GM18508 (cell line): Measurements from ENCODE around the gene GBGT1.

ENCODE experiments used
- ATAC-seq: cut with Tn5 transposase; IDR thresholded peaks from one replicate; pipeline ENCODE4 v1.9.1; 2021; ENCODE audit warnings: moderate number of reproducible peaks; ENCODE audit not compliant: insufficient read depth, unreplicated experiment

Gene GBGT1

DNA sequence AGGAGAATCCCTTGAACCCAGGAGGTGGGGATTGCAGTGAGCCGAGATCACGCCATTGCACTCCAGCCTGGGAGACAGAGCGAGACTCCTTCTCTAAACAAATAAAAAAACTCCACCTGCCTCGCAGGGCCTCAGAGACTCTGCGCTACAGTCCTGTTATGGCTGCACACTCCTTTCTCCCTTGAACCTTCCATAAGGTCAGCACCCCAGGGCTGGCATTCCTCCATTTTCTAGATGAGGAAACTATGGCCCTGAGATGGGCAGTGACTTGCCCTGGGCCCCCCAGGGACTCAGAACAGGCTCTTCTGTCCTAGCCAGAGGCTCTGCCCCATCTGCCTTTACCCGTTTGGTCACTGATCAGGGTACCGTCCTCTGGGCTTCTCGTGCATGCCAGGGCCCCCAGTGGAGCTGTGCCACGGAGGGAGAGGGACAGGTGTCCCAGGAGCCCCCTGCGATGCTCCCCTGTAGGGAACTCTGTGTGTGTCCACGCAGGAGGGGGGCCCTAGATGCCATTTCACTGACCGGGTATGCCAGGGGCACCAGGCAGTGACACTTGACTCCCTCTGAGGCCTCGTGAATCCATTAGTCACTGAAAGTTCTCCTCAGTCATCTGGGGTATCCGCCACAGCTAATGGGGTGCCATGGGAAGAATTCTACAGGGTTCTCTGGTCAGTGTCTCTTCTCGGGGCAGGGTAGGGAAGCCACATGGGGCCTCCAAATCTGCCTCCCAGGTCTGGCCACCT, 58.8 kb downstream of the GBGT1 start:
- ATAC-seq = no peak

DNA sequence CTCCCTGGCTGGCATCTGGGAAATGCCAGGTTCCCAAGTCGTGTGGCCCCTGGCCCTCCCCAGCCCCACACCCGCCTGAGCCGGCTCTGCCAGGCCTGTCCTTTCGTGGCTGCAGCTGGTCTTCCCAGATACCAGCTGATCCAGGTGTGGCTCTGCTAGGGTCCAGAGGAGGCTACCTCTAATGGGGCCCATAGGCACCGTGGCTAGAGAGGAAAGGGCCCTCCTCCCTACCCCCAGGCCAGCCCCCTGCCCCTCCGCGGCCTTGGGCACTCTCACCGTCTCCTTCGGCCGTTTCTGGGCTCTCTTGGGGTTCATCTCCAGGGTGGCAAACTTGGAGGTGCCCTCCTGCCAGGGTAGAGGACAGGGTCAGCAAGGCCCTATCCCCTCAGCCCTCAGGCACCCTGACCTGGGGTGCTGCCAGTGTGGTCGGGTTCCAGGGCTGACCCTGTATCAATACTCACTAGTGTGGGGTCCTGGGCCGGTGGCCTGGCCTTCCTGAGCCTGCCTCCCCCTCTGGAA, 59.7 kb downstream of the GBGT1 start:
- ATAC-seq = no peak

DNA sequence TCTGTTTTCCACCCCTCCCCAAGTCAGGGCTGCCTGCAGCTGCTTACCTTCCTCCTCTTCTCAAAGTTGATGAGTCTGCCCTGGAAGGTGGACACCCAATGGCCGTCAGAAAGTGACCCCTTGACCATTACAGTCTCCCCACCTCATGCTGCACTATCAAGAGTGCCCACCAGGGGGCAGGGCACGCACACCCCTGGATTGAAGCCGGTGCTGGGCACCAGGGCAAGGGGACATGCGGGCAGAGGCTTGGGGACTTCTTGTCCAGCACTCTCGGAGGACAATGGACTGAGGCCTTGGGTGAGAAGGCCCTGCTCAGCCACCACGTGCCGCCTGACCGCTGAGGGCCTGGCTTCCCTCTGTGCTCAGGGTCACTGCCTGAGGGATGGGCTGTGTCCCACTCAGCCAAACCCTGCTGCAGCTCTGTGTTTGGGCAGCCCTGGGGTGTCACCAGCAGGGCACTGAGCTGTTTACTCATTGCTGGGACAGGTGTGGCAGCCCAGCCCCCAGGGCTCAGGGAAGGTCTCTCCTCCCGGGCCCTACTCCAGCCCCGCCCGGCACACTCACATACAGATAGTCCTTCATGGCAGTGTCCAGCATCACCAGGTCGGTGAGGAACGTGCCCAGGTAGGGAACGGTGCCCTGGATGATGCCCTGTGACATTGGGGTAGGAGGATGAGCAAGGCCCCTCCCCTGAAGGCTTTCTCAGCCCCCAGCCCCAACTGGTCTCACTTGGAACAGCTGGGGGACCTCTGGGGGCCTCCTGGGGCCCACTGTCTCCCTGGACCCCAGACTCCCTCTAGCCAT, 60.3 kb downstream of the GBGT1 start:
- no peak for ATAC-seq
